Measurements from ENCODE around the gene DHRS7B. TPM values are rescaled to one million over a fixed set of nuclear protein-coding genes. Genes with fewer than 3 reads are reported as not detected.

Gene DHRS7B
- total RNA-seq, 1 donor from 2014 or later: 20.9 TPM

DNA sequence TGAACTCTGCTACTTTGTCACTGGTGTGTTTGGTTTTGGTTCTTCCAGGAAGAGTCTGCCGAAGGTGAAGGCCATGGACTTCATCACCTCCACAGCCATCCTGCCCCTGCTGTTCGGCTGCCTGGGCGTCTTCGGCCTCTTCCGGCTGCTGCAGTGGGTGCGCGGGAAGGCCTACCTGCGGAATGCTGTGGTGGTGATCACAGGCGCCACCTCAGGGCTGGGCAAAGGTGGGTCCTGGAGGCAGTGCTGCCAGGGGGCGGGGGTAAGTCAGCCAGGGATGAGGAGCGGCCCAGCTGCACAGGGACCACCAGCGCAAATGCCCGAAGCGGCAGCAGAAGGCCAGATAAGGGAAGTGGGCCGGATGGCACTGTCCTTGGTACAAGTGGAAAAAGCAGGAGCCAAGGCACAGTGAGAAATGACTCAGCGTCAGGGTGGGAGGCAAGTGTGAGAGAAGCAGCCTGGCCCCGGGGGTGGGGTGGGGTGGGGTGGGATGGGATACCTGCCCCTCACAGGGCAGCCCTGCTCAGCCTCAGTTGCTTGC lies 45.3 kb downstream of the DHRS7B start:
- no peak for DNase-seq
- Histone ChIP-seq H3K36me3 (peaks cover 39% of the 10 kb centered on the region), H3K4me3 (no peak overlapping the region), H3K27ac (no peak overlapping the region), H3K27me3 (ENCODE audit: low read depth) (no peaks in the 10 kb centered on the region), H3K9me3 (no peaks in the 10 kb centered on the region), H3K4me1 (peaks cover 43% of the 10 kb centered on the region)
- TF ChIP-seq, protein P1, sequence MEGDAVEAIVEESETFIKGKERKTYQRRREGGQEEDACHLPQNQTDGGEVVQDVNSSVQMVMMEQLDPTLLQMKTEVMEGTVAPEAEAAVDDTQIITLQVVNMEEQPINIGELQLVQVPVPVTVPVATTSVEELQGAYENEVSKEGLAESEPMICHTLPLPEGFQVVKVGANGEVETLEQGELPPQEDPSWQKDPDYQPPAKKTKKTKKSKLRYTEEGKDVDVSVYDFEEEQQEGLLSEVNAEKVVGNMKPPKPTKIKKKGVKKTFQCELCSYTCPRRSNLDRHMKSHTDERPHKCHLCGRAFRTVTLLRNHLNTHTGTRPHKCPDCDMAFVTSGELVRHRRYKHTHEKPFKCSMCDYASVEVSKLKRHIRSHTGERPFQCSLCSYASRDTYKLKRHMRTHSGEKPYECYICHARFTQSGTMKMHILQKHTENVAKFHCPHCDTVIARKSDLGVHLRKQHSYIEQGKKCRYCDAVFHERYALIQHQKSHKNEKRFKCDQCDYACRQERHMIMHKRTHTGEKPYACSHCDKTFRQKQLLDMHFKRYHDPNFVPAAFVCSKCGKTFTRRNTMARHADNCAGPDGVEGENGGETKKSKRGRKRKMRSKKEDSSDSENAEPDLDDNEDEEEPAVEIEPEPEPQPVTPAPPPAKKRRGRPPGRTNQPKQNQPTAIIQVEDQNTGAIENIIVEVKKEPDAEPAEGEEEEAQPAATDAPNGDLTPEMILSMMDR (IDR thresholded peaks at IDR 0.05): no peak
- intact Hi-C loops (cut with DNase I): no loop called here
- no peak for ATAC-seq

GRCh38 chr17:21172846-21173245 lies 46.1 kb downstream of the DHRS7B start:
- H3K4me3 ChIP-seq: no peak overlapping the region
- no peak for ATAC-seq
- H3K4me1 ChIP-seq: peaks cover 35% of the 10 kb centered on the region
- H3K27ac ChIP-seq: no peak overlapping the region
- no peaks in the 10 kb centered on the region for H3K9me3 ChIP-seq
- TF ChIP-seq, protein P1 (IDR thresholded peaks at IDR 0.05): no peak
- no peaks in the 10 kb centered on the region for H3K27me3 ChIP-seq (ENCODE audit: low read depth)
- intact Hi-C loops (cut with DNase I): no loop called here
- H3K36me3 ChIP-seq: peaks cover 43% of the 10 kb centered on the region
- no peak for DNase-seq

DNA sequence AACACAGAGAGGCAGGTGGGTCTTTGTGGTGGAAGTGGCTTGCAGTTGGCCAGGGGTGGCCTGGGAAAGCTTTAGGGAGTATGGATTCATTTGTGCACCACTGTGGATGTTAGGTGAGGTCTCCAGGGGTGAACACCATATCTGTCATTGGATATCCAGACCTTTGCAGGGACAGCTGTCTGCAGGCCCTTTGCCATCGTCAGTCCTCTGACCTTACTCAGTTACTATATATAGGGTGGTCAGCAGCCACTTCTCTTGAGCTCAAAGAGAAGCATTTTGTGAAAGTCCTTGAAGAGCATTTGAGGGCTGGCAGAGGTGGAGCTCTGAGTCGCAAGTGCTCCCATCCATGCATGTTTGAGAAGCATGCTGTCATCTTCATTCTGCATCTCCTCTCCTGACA lies 46.8 kb downstream of the DHRS7B start:
- H3K27me3 ChIP-seq (ENCODE audit: low read depth): no peaks in the 10 kb centered on the region
- no peaks in the 10 kb centered on the region for H3K9me3 ChIP-seq
- DNase-seq (no peak), ATAC-seq (no peak)
- no peak overlapping the region for H3K4me3 ChIP-seq
- TF ChIP-seq, protein P1 (IDR thresholded peaks at IDR 0.05): no peak
- intact Hi-C loops (cut with DNase I): no loop called here
- H3K27ac ChIP-seq: no peak overlapping the region
- H3K4me1 ChIP-seq: peaks cover 30% of the 10 kb centered on the region
- H3K36me3 ChIP-seq: peaks cover 46% of the 10 kb centered on the region

DNA sequence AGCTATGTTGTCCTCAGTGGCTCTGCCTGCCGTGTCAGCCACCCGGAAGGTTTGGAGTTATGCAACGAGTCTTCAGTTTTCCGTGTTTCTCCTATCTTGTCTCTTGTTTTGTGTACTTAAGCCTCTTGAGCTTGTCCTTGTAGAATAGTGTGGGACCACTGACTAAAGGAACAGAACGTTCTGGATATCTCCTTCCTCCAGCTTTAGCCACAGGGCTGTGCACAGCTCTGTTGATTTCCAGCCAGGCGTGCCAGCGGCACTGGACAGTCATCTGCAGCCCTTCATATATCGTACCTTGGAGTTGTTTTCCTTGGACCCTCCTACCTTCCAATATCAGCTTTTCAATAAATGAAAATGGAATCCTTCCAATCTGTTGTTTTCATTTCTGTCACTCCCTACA lies 47.4 kb downstream of the DHRS7B start:
- no peak overlapping the region for H3K4me3 ChIP-seq
- H3K27ac ChIP-seq: peak overlapping the region; percentile 53
- no peaks in the 10 kb centered on the region for H3K27me3 ChIP-seq (ENCODE audit: low read depth)
- TF ChIP-seq, protein P1 (IDR thresholded peaks at IDR 0.05): no peak
- peaks cover 46% of the 10 kb centered on the region for H3K36me3 ChIP-seq
- ATAC-seq (no peak), DNase-seq (no peak)
- intact Hi-C loops (cut with DNase I): no loop called here
- no peaks in the 10 kb centered on the region for H3K9me3 ChIP-seq
- peaks cover 29% of the 10 kb centered on the region for H3K4me1 ChIP-seq

GRCh38 chr17:21174713-21175112 lies 47.9 kb downstream of the DHRS7B start:
- H3K4me1 ChIP-seq: peaks cover 24% of the 10 kb centered on the region
- H3K4me3 ChIP-seq: no peak overlapping the region
- no peak for DNase-seq
- peaks cover 46% of the 10 kb centered on the region for H3K36me3 ChIP-seq
- ATAC-seq: no peak
- H3K9me3 ChIP-seq: no peaks in the 10 kb centered on the region
- intact Hi-C loops (cut with DNase I): no loop called here
- TF ChIP-seq, protein P1 (IDR thresholded peaks at IDR 0.05): no peak
- no peaks in the 10 kb centered on the region for H3K27me3 ChIP-seq (ENCODE audit: low read depth)
- peak overlapping the region; percentile 53 for H3K27ac ChIP-seq
